ENCODE data around the gene PATZ1. TPM values are rescaled to one million over a fixed set of nuclear protein-coding genes. Genes with fewer than 3 reads are reported as not detected.
A peak's percentile ranks its signal among the peaks of the same experiment; 100 is the strongest.

The PATZ1 gene
- total and polyA plus RNA-seq, 2 experiments from 2014 or later, result 24.8 to 46.4 TPM

- no peak for TF ChIP-seq CTCF (IDR thresholded peaks at IDR 0.05; ENCODE audit: low read depth, low read length)
- Histone ChIP-seq H3K27ac (peak overlapping the region; percentile 33), H3K27me3 (no peaks in the 10 kb centered on the region), H3K4me1 (ENCODE audit: low read depth) (no peaks in the 10 kb centered on the region), H3K36me3 (peaks cover 21% of the 10 kb centered on the region), H3K9me3 (ENCODE audit: low read depth) (no peaks in the 10 kb centered on the region), H3K4me3 (no peak overlapping the region)
- no peak for DNase-seq (ENCODE audit: low read depth in 1 of 2, low spot score in 1 of 2)
These were observed 68.0 kb downstream of the PATZ1 start for GRCh38 chr22:31278151-31278621.

DNA sequence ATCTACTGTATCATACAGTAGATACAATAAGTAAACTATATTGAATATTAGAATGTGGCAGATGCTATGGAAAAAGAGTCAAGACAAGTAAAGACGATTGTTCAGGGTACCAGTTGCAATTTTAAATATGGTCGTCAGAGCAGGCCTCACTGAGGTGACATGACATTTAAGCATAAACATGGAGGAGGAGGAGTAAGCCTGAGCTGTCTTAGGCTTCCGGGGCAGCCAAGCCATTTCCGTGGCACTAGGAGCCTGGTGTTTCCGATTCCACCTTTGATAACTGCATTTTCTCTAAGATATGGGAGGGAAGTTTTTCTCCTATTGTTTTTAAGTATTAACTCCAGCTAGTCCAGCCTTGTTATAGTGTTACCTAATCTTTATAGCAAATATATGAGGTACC, 68.4 kb downstream of the PATZ1 start:
- no peak overlapping the region for H3K27ac ChIP-seq
- DNase-seq (ENCODE audit: low read depth in 1 of 2, low spot score in 1 of 2), result no peak
- no peak for TF ChIP-seq CTCF (IDR thresholded peaks at IDR 0.05; ENCODE audit: low read depth, low read length)
- H3K4me1 ChIP-seq (ENCODE audit: low read depth), result no peaks in the 10 kb centered on the region
- no peaks in the 10 kb centered on the region for H3K9me3 ChIP-seq (ENCODE audit: low read depth)
- H3K4me3 ChIP-seq, result no peak overlapping the region
- H3K27me3 ChIP-seq, result no peaks in the 10 kb centered on the region
- peaks cover 21% of the 10 kb centered on the region for H3K36me3 ChIP-seq

GRCh38 chr22:31276426-31277167, 69.5 kb downstream of the PATZ1 start:
- no peak for DNase-seq (ENCODE audit: low read depth in 1 of 2, low spot score in 1 of 2)

More at GRCh38 chr22:31276426-31277167, 69.5 kb downstream of the PATZ1 start:
- Histone ChIP-seq H3K9me3 (ENCODE audit: low read depth) (no peaks in the 10 kb centered on the region), H3K4me1 (ENCODE audit: low read depth) (no peaks in the 10 kb centered on the region), H3K36me3 (peaks cover 21% of the 10 kb centered on the region), H3K4me3 (no peak overlapping the region), H3K27me3 (no peaks in the 10 kb centered on the region), H3K27ac (no peak overlapping the region)
- no peak for TF ChIP-seq CTCF (IDR thresholded peaks at IDR 0.05; ENCODE audit: low read depth, low read length)

Other genes with a start within 250 kb of the PATZ1 start
- 88.8 and 111 TPM in 2 replicates for gene SELENOM, start 238.8 kb downstream of the PATZ1 start, total RNA-seq
- gene SELENOM, start 238.8 kb downstream of the PATZ1 start, polyA plus RNA-seq, result 84.0 and 97.4 TPM in 2 replicates
- 19.8 and 25.9 TPM in 2 replicates for gene INPP5J, start 223.4 kb downstream of the PATZ1 start, total RNA-seq
- 21.9 and 26.0 TPM in 2 replicates for gene INPP5J, start 223.4 kb downstream of the PATZ1 start, polyA plus RNA-seq
- 1.1 and 10.0 TPM in 2 replicates for gene PLA2G3, start 205.8 kb downstream of the PATZ1 start, total RNA-seq
- gene PLA2G3, start 205.8 kb downstream of the PATZ1 start, polyA plus RNA-seq, result 7.3 TPM in 1 of 2 replicates, not detected in the other
- 20.5 and 26.9 TPM in 2 replicates for gene RNF185, start 186.2 kb downstream of the PATZ1 start, total RNA-seq
- 30.1 and 30.3 TPM in 2 replicates for gene RNF185, start 186.2 kb downstream of the PATZ1 start, polyA plus RNA-seq
- gene LIMK2, start 134.0 kb downstream of the PATZ1 start, total RNA-seq, result 29.4 and 32.8 TPM in 2 replicates
- 23.2 and 31.4 TPM in 2 replicates for gene LIMK2, start 134.0 kb downstream of the PATZ1 start, polyA plus RNA-seq
- gene PIK3IP1, start 53.9 kb downstream of the PATZ1 start, total RNA-seq, result 7.2 and 9.8 TPM in 2 replicates
- 6.5 and 12.0 TPM in 2 replicates for gene PIK3IP1, start 53.9 kb downstream of the PATZ1 start, polyA plus RNA-seq
- gene DRG1, start 53.3 kb upstream of the PATZ1 start, total RNA-seq, result 55.0 and 70.6 TPM in 2 replicates
- gene DRG1, start 53.3 kb upstream of the PATZ1 start, polyA plus RNA-seq, result 94.1 and 100 TPM in 2 replicates
- 15.8 and 18.0 TPM in 2 replicates for gene EIF4ENIF1, start 143.5 kb upstream of the PATZ1 start, total RNA-seq
- 26.5 and 38.7 TPM in 2 replicates for gene EIF4ENIF1, start 143.5 kb upstream of the PATZ1 start, polyA plus RNA-seq
- gene SFI1, start 150.2 kb upstream of the PATZ1 start, total RNA-seq, result 18.2 and 23.8 TPM in 2 replicates
- gene SFI1, start 150.2 kb upstream of the PATZ1 start, polyA plus RNA-seq, result 13.6 and 22.0 TPM in 2 replicates

Data from cardiac muscle cell (in vitro differentiated cells and primary cell).